Measurements from ENCODE around the gene AJM1.
"Not testable (repeated sequence)": the region's sequence is repeated elsewhere in the genome, so short reads cannot be mapped to it uniquely, and the experiment has no call there.

Gene AJM1

GRCh38 chr9:136843801-136844740, 1.8 kb downstream of the AJM1 start:
- not testable (repeated sequence) for DNase-seq (ENCODE audit: low spot score); FAIRE-seq

DNA sequence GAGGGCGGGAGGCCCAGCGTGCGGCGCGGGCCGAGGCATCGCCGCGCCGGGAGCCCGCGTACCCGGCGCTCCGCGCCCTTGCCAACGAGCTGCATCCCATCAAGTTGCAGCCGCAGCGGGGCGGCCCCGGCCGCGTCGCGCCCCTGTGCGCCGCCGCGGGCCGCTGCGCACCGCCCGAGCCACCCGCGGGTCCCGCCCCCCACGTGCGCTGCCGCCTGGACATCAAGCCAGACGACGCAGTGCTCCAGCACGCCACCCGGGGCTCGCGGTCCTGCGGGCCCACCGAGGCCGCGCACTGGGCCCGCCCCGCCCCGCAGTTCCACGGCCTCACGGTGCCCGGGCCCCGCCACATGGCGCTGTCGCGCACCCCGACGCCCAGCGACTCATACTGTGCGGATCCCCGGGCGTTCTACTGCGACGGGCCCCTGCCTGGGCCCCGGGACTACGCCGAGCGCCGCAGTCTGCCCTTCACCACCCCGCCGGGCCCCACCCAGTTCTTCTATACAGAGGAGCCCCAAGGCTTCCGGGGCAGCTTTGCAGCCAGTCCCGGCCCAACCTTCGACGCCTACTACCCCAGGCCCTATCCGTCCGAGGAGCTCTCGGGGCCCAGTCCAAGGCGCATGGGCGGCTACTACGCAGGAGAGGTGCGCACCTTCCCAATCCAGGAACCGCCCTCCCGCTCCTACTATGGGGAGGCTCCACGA, 2.6 kb downstream of the AJM1 start:
- FAIRE-seq, result no peak
- no peak for DNase-seq (ENCODE audit: low spot score)

- no peak for DNase-seq (ENCODE audit: low spot score)
- no peak for FAIRE-seq
These were observed 3.4 kb downstream of the AJM1 start for GRCh38 chr9:136845465-136846260.

- no peak for FAIRE-seq
- DNase-seq (ENCODE audit: low spot score), result no peak
These were observed 4.3 kb downstream of the AJM1 start for GRCh38 chr9:136846376-136847087.

GRCh38 chr9:136847088-136847825, 5.0 kb downstream of the AJM1 start:
- no peak for FAIRE-seq
- peak; percentile 45 for DNase-seq (ENCODE audit: low spot score)

DNA sequence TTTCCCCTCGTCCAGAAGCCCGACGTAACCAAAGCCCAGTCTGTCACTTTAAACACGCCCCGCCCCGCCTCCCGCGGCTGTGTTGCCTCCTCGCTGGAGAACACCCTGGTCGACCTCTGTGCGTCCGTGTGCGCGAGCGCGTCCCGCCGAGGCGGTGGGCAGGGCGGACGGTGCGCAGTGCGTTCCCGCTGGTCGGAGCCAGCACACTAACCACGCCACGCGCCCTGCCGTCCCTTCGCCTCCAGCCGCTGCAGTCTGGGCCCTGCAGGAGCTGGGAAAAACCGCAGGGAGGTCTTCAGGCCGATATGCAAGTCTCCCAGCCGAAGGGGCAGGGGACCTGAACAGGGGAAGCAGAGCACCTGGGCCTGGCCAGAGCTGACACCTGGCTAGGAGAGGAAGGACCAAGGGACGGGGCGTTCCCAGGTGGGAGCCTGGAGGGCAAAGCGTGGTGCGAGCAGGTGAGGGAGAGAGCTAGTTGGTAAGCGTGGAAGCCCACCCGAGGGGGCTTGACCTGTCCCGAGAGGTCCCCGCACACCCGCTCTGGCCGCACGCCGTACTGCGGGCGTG, 5.6 kb downstream of the AJM1 start:
- DNase-seq (ENCODE audit: low spot score) (peak; percentile 81), FAIRE-seq (peak; percentile 52)

- DNase-seq (ENCODE audit: low spot score), result no peak
These were observed 6.2 kb downstream of the AJM1 start for GRCh38 chr9:136848393-136849037.

DNA sequence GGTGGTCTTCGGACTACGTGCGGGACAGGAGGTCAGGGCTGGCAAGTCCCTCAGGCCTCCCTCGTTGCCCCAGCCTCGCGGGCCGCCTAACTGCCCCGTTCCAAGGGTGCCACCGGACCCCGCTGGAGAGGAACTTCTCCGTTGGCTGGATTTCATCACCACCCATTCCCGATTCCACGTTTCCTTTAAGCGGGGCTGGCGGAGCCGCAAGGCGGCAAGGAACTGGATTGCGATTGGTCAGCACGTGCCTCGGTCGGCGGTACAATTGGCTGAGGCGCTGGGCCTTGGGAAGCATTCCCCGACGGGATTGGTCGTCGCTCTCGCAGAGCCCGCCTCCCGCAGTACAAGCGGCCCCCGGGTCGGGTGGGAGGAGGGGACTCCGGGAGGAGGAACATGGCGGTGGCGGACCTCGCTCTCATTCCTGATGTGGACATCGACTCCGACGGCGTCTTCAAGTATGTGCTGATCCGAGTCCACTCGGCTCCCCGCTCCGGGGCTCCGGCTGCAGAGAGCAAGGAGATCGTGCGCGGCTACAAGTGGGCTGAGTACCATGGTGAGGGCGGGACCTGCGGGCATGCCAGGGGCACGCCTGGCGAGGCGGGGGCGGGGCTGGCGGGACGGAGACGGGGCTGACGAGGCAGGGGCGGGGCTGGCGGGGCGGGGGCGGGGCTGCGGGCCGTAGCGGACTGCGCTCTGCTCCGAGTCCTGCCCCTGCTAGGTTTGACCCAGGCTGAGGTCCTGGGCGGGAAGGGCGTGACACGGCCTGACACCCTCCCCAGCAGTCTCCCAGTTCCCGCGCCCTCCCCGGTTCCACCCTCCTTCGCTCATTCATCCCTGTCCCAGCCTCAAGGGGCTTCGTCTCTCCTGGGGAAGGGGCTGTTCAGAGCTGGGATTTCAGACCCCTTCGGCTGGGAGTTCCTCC, 7.0 kb downstream of the AJM1 start, which contains the start of gene PHPT1:
PHPT1 (plus strand) TSS at position 372 of the 922 bp plus-strand sequence; CDS start at position 394, 22 bp downstream.
- DNase-seq (ENCODE audit: low spot score) (peak; percentile 98), FAIRE-seq (peak; percentile 91)

More at GRCh38 chr9:136848393-136849037, 6.2 kb downstream of the AJM1 start:
- no peak for FAIRE-seq

DNA sequence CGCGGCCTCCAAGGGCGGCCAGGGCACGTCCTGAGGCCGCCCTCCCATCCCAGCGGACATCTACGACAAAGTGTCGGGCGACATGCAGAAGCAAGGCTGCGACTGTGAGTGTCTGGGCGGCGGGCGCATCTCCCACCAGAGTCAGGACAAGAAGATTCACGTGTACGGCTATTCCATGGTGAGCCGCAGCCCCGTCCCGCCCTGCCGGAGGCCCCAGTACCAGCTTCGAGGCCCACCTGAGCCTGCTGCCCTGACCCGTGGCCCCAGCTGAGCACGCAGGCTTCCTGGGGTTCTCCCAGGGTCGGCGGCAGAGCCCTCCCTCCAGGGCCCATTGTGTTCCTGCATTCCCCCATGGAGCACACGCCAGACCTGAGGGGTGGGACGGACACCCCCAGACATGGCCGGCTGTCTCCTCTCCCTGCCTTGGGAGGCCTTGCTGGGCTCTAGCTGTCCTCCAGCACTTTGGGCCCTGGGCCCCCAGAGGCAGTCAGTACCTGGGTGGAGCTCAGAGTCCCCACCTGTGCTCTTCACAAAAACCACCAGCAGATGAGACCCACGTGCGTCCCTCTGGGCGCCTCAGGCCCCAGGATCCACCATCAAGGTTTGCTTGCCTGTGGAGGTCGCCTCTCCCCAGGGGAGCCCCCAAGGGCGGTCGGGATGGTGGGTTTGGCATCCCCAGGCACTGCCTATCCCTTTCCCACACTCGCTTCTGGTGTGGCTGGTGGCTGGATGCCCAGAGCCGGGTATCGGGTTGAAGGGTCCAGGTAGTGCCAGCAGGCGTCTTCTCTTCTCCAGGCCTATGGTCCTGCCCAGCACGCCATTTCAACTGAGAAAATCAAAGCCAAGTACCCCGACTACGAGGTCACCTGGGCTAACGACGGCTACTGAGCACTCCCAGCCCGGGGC, 7.9 kb downstream of the AJM1 start:
- FAIRE-seq (no peak), DNase-seq (ENCODE audit: low spot score) (no peak)

DNA sequence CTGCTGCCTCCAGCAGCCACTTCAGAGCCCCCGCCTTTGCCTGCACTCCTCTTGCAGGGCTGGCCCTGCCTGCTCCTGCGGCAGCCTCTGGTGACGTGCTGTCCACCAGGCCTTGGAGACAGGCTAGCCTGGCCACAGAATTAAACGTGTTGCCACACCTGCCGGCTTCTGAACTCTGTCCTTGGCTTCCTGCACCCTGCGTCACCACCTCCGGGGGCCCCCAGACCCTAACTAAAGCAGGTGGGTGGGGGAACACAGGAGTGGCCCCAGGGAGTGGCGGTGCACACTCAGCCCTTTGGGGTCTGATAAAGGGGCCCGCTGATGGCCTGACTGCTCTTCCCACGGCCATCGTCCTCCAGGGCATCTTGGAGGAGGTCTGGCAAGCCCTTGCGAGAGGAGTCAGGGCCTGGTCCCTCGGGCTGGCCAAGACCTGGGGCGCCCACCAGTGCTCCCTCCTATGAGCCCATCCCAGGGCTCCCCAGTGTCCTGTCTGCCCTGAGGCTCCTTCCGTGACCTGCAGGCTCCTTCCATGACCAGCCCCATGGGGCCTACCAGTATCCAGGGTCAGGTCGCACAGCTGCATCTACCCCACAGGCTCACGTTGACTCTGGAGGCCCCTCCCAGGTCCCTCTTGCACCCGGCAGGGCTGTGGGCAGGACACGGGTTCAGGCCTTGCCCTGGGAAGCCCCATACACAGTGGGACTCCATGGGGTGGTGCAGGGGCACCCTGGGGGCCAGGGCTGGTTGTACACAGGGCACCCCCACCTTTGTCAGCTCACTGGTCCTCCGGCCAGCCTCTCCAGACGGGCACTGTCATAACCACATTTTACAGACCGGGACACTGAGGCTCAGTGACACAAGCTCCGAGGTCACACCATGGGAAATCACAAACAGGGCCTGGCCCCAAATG, 8.8 kb downstream of the AJM1 start:
- FAIRE-seq, result no peak
- no peak for DNase-seq (ENCODE audit: low spot score)

GRCh38 chr9:136851941-136852663, 9.8 kb downstream of the AJM1 start, which contains the start of gene MAMDC4:
Gene MAMDC4, plus strand, starts transcription at chr9:136852346. Its CDS starts 71 bp downstream, at chr9:136852417.
- DNase-seq (ENCODE audit: low spot score) (no peak), FAIRE-seq (no peak)

DNA sequence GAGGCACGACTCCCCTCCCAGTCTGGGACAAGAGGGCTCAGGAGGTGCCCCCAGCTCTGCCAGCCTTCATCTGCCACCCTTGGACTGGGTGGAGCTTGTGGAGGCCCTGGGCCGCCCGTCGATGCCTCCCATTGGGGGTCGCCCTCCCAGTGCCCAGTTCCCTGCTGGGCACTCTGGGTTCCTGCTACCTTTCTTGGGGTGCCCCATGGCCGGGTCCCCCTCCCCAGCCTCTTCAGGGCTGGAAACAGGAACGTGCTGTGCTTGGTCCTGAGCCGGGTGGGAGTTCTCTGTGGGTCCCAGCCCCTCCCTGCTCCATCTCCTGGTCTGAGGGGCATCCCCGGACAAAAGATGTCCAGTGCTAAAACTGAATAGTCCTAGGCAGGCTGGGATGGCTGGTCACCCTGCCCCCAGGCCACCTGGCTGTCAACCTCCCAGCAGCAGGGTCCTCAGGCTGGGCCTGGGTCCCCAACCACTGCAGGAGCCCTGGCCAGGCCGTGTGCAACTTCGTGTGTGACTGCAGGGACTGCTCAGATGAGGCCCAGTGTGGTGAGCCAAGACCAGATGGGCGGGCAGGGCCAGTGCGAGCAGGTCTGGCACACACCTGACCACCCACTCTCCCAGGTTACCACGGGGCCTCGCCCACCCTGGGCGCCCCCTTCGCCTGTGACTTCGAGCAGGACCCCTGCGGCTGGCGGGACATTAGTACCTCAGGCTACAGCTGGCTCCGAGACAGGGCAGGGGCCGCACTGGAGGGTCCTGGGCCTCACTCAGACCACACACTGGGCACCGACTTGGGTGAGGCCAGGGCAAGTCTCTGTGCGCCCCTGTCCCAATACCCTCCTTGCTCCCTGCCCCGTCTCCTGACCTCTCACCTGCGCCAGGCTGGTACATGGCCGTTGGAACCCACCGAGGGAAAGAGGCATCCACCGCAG, 10.7 kb downstream of the AJM1 start:
- no peak for FAIRE-seq

DNA sequence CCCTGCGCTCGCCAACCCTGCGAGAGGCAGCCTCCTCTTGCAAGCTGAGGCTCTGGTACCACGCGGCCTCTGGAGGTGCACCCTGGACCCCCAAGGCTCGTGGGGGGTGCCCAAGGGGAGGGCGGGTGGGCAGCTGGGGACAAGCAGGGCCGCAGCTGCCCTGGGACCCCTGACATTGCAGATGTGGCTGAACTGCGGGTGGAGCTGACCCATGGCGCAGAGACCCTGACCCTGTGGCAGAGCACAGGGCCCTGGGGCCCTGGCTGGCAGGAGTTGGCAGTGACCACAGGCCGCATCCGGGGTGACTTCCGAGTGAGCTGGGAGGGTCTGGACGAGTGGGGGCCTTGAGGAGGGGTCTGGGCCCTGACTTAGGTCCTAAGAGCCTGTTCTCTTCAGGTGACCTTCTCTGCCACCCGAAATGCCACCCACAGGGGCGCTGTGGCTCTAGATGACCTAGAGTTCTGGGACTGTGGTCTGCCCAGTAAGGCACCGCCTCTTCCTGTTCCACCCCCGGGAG, 11.4 kb downstream of the AJM1 start:
- FAIRE-seq (no peak), DNase-seq (ENCODE audit: low spot score) (no peak)

More for the DNA sequence above, 10.7 kb downstream of the AJM1 start:
- no peak for DNase-seq (ENCODE audit: low spot score)

Measured in RCC 7860 (cell line).